ENCODE data around the gene DHX15. TPM values are rescaled to one million over a fixed set of nuclear protein-coding genes. Genes with fewer than 3 reads are reported as not detected.

The DHX15 gene
- total and polyA plus RNA-seq, 2 experiments from 2014 or later: 226 to 372 TPM

DNA sequence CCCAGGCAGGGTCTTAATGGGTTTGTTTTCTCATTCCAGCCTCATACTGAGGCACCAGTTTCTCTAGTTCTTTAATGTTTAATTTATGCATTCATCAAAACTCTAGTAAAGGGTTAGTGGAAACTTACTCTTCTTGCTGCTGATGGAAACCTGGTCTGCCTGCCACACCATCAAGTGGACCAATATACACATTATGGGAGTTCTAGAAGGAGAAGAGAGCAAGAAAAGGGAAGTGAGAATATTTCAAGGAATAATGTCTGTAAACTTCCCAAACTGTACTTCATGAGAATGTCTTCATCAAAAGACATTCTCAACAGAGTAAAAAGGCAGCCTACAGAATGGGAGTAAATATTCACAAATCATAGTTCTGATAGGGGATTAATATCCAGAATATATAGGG lies 20.9 kb upstream of the DHX15 start:
- Histone ChIP-seq H2AFZ (no peak overlapping the region), H3K4me3 (no peak overlapping the region), H3K36me3 (ENCODE audit: insufficient read depth) (no peaks in the 10 kb centered on the region), H3K27ac (ENCODE audit: low read depth) (no peak overlapping the region), H3K79me2 (replicated peaks; ENCODE audit: insufficient read depth) (no peaks in the 10 kb centered on the region), H3K4me2 (no peak overlapping the region), H3F3A (replicated peaks; ENCODE audit: low read depth) (no peaks in the 10 kb centered on the region), H3K4me1 (ENCODE audit: insufficient read depth) (peaks cover 22% of the 10 kb centered on the region), H3K27me3 (ENCODE audit: insufficient read depth) (no peaks in the 10 kb centered on the region), H4K20me1 (replicated peaks; ENCODE audit: insufficient read depth) (no peaks in the 10 kb centered on the region), H3K9me2 (ENCODE audit: insufficient read depth) (peaks cover 8% of the 10 kb centered on the region)
- ATAC-seq: no peak
- Mint-ChIP-seq H3K4me3 (no peak overlapping the region), H3K36me3 (ENCODE audit: low read depth) (no peaks in the 10 kb centered on the region), H3K9me3 (no peaks in the 10 kb centered on the region), H3K27me3 (ENCODE audit: insufficient read depth, low read depth, poor library complexity) (no peaks in the 10 kb centered on the region), H3K4me1 (peaks cover 14% of the 10 kb centered on the region), H3K27ac (no peak overlapping the region)
- TF ChIP-seq CREB1 (CRISPR knock-in tag; IDR thresholded peaks at IDR 0.05; ENCODE audit: low read depth): no peak
- TF ChIP-seq EZH2 (IDR thresholded peaks at IDR 0.05; ENCODE audit: low read depth, unreplicated experiment): no peak
- TF ChIP-seq, protein P1, sequence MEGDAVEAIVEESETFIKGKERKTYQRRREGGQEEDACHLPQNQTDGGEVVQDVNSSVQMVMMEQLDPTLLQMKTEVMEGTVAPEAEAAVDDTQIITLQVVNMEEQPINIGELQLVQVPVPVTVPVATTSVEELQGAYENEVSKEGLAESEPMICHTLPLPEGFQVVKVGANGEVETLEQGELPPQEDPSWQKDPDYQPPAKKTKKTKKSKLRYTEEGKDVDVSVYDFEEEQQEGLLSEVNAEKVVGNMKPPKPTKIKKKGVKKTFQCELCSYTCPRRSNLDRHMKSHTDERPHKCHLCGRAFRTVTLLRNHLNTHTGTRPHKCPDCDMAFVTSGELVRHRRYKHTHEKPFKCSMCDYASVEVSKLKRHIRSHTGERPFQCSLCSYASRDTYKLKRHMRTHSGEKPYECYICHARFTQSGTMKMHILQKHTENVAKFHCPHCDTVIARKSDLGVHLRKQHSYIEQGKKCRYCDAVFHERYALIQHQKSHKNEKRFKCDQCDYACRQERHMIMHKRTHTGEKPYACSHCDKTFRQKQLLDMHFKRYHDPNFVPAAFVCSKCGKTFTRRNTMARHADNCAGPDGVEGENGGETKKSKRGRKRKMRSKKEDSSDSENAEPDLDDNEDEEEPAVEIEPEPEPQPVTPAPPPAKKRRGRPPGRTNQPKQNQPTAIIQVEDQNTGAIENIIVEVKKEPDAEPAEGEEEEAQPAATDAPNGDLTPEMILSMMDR (conservative IDR thresholded peaks at IDR 0.05; ENCODE audit: low read depth in 2 of 2): no peak
- TF ChIP-seq STAT1 (IDR thresholded peaks at IDR 0.05; ENCODE audit: unreplicated experiment): no peak
- TF ChIP-seq ZNF331 (CRISPR knock-in tag; IDR thresholded peaks at IDR 0.05; ENCODE audit: low read depth): no peak
- TF ChIP-seq, protein P2, sequence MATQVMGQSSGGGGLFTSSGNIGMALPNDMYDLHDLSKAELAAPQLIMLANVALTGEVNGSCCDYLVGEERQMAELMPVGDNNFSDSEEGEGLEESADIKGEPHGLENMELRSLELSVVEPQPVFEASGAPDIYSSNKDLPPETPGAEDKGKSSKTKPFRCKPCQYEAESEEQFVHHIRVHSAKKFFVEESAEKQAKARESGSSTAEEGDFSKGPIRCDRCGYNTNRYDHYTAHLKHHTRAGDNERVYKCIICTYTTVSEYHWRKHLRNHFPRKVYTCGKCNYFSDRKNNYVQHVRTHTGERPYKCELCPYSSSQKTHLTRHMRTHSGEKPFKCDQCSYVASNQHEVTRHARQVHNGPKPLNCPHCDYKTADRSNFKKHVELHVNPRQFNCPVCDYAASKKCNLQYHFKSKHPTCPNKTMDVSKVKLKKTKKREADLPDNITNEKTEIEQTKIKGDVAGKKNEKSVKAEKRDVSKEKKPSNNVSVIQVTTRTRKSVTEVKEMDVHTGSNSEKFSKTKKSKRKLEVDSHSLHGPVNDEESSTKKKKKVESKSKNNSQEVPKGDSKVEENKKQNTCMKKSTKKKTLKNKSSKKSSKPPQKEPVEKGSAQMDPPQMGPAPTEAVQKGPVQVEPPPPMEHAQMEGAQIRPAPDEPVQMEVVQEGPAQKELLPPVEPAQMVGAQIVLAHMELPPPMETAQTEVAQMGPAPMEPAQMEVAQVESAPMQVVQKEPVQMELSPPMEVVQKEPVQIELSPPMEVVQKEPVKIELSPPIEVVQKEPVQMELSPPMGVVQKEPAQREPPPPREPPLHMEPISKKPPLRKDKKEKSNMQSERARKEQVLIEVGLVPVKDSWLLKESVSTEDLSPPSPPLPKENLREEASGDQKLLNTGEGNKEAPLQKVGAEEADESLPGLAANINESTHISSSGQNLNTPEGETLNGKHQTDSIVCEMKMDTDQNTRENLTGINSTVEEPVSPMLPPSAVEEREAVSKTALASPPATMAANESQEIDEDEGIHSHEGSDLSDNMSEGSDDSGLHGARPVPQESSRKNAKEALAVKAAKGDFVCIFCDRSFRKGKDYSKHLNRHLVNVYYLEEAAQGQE (IDR thresholded peaks at IDR 0.05; ENCODE audit: unreplicated experiment): no peak
- no peak for DNase-seq (ENCODE audit: low spot score)

DNA sequence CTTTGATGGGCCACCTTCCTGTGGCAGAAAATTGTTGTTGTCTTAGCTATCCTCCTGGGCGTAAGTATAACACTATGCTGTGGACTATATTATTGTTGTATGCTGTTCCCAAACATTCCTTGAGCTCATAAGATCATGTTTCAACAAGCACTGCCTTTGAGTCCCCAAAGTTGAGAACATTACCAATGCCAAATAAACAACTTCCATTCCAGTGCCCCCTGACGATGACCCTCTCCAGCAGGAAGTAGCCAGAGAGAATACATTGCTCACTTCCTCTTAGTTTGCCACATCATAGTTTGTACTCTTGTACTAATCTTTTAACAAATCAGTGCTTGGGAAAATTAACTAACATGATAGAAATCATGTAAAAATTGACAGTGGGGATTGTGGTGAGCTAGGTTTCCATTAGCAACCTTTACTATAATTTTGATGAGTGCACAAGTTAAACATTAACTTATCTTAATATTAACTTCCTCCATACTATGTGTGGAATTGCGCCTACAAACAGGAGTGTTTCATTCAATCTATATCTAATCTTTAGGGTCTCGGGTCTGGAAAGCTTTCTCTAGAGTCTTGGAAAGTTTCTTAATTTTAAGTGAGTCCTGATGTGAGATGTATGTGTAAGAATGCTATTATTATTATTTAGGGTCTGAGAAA lies 20.3 kb upstream of the DHX15 start:
- no peak for DNase-seq (ENCODE audit: low spot score)
- Histone ChIP-seq H3K27me3 (ENCODE audit: insufficient read depth) (no peaks in the 10 kb centered on the region), H3K4me1 (ENCODE audit: insufficient read depth) (peaks cover 22% of the 10 kb centered on the region), H3K27ac (ENCODE audit: low read depth) (no peak overlapping the region), H4K20me1 (replicated peaks; ENCODE audit: insufficient read depth) (no peaks in the 10 kb centered on the region), H3K79me2 (replicated peaks; ENCODE audit: insufficient read depth) (no peaks in the 10 kb centered on the region), H3F3A (replicated peaks; ENCODE audit: low read depth) (no peaks in the 10 kb centered on the region), H3K9me2 (ENCODE audit: insufficient read depth) (peaks cover 5% of the 10 kb centered on the region), H2AFZ (0 out of 2 replicates have a peak overlapping the region, but pooled peaks have one; percentile 19), H3K36me3 (ENCODE audit: insufficient read depth) (no peaks in the 10 kb centered on the region), H3K4me2 (no peak overlapping the region), H3K4me3 (no peak overlapping the region)
- Mint-ChIP-seq H3K27me3 (ENCODE audit: insufficient read depth, low read depth, poor library complexity) (no peaks in the 10 kb centered on the region), H3K4me1 (peaks cover 14% of the 10 kb centered on the region), H3K27ac (no peak overlapping the region), H3K9me3 (no peaks in the 10 kb centered on the region), H3K4me3 (no peak overlapping the region), H3K36me3 (ENCODE audit: low read depth) (no peaks in the 10 kb centered on the region)
- ATAC-seq: no peak
- no peak for TF ChIP-seq JUNB (IDR thresholded peaks at IDR 0.05; ENCODE audit: unreplicated experiment)
- no peak for TF ChIP-seq STAT1 (IDR thresholded peaks at IDR 0.05; ENCODE audit: unreplicated experiment)
- TF ChIP-seq CREB1 (CRISPR knock-in tag; IDR thresholded peaks at IDR 0.05; ENCODE audit: low read depth): no peak
- TF ChIP-seq, protein P3, sequence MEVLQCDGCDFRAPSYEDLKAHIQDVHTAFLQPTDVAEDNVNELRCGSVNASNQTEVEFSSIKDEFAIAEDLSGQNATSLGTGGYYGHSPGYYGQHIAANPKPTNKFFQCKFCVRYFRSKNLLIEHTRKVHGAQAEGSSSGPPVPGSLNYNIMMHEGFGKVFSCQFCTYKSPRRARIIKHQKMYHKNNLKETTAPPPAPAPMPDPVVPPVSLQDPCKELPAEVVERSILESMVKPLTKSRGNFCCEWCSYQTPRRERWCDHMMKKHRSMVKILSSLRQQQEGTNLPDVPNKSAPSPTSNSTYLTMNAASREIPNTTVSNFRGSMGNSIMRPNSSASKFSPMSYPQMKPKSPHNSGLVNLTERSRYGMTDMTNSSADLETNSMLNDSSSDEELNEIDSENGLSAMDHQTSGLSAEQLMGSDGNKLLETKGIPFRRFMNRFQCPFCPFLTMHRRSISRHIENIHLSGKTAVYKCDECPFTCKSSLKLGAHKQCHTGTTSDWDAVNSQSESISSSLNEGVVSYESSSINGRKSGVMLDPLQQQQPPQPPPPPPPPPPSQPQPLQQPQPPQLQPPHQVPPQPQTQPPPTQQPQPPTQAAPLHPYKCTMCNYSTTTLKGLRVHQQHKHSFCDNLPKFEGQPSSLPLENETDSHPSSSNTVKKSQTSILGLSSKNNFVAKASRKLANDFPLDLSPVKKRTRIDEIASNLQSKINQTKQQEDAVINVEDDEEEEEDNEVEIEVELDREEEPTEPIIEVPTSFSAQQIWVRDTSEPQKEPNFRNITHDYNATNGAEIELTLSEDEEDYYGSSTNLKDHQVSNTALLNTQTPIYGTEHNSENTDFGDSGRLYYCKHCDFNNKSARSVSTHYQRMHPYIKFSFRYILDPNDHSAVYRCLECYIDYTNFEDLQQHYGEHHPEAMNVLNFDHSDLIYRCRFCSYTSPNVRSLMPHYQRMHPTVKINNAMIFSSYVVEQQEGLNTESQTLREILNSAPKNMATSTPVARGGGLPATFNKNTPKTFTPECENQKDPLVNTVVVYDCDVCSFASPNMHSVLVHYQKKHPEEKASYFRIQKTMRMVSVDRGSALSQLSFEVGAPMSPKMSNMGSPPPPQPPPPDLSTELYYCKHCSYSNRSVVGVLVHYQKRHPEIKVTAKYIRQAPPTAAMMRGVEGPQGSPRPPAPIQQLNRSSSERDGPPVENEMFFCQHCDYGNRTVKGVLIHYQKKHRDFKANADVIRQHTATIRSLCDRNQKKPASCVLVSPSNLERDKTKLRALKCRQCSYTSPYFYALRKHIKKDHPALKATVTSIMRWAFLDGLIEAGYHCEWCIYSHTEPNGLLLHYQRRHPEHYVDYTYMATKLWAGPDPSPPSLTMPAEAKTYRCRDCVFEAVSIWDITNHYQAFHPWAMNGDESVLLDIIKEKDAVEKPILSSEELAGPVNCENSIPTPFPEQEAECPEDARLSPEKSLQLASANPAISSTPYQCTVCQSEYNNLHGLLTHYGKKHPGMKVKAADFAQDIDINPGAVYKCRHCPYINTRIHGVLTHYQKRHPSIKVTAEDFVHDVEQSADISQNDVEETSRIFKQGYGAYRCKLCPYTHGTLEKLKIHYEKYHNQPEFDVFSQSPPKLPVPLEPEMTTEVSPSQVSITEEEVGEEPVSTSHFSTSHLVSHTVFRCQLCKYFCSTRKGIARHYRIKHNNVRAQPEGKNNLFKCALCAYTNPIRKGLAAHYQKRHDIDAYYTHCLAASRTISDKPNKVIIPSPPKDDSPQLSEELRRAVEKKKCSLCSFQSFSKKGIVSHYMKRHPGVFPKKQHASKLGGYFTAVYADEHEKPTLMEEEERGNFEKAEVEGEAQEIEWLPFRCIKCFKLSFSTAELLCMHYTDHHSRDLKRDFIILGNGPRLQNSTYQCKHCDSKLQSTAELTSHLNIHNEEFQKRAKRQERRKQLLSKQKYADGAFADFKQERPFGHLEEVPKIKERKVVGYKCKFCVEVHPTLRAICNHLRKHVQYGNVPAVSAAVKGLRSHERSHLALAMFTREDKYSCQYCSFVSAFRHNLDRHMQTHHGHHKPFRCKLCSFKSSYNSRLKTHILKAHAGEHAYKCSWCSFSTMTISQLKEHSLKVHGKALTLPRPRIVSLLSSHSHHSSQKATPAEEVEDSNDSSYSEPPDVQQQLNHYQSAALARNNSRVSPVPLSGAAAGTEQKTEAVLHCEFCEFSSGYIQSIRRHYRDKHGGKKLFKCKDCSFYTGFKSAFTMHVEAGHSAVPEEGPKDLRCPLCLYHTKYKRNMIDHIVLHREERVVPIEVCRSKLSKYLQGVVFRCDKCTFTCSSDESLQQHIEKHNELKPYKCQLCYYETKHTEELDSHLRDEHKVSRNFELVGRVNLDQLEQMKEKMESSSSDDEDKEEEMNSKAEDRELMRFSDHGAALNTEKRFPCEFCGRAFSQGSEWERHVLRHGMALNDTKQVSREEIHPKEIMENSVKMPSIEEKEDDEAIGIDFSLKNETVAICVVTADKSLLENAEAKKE (CRISPR knock-in tag; IDR thresholded peaks at IDR 0.05): no peak

All from GM23338 (cell line).